Measurements from ENCODE around the gene PHLDA3. TPM values are rescaled to one million over a fixed set of nuclear protein-coding genes. Genes with fewer than 3 reads are reported as not detected.

Gene PHLDA3
- total and polyA plus RNA-seq, 11 donors = 15.2 to 48.1 (median 28.5) TPM

DNA sequence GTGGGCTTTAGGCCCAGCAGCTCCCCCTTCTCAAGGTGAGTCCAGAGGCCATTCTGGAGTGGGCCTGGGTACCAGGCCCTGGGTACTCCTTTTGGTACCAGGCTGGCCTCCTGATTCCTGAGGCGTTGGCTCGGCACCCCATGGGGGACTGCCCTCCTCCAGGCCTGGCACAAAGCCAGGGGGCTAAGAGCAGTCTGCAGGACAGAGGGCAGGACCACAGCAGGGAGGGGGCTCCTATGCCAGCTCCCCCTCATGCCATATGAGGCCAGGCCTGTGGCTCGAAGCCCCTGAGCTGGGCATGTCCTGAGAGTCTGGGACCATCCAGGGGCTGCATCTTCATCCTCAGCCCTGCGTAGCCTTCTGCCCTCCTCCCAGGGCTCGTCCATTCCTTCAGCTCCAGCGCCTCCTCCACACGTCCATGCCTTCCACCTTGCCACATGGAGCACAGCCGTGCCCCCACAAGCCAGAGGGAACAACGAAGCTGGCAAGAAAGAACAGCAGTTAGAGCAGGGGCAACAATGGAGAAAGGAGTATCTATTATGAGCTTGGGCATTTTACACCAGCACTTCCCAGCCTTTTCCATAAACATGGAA is 3.2 kb downstream of the PHLDA3 start:
- H3K4me3 ChIP-seq = peak overlapping the region in 6 of 12 donors; percentile 71 to 97 (median 94)
- H3K36me3 ChIP-seq = peaks cover 0 to 22% (median 18%) of the 10 kb centered on the region in 9 donors
- 83 to 95% (median 91%) methylated on average over 7 to 9 of the region's 9 CpGs for WGBS, 4 donors
- H3K9me3 ChIP-seq = no peaks in the 10 kb centered on the region
- H3K4me1 ChIP-seq = peaks cover 0 to 66% (median 33%) of the 10 kb centered on the region in 12 donors
- H3K27ac ChIP-seq = peak overlapping the region in 7 of 12 donors; percentile 18 to 98 (median 87)
- DNase-seq (no peak), ATAC-seq (no peak)
- no peak for TF ChIP-seq POLR2A (IDR thresholded peaks at IDR 0.05)
- TF ChIP-seq, protein P1, sequence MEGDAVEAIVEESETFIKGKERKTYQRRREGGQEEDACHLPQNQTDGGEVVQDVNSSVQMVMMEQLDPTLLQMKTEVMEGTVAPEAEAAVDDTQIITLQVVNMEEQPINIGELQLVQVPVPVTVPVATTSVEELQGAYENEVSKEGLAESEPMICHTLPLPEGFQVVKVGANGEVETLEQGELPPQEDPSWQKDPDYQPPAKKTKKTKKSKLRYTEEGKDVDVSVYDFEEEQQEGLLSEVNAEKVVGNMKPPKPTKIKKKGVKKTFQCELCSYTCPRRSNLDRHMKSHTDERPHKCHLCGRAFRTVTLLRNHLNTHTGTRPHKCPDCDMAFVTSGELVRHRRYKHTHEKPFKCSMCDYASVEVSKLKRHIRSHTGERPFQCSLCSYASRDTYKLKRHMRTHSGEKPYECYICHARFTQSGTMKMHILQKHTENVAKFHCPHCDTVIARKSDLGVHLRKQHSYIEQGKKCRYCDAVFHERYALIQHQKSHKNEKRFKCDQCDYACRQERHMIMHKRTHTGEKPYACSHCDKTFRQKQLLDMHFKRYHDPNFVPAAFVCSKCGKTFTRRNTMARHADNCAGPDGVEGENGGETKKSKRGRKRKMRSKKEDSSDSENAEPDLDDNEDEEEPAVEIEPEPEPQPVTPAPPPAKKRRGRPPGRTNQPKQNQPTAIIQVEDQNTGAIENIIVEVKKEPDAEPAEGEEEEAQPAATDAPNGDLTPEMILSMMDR (IDR thresholded peaks at IDR 0.05) = no peak
- intact Hi-C loops (cut with DNase I) = no loop called here
- peaks cover 0 to 18% (median 0%) of the 10 kb centered on the region in 9 donors for H3K27me3 ChIP-seq

DNA sequence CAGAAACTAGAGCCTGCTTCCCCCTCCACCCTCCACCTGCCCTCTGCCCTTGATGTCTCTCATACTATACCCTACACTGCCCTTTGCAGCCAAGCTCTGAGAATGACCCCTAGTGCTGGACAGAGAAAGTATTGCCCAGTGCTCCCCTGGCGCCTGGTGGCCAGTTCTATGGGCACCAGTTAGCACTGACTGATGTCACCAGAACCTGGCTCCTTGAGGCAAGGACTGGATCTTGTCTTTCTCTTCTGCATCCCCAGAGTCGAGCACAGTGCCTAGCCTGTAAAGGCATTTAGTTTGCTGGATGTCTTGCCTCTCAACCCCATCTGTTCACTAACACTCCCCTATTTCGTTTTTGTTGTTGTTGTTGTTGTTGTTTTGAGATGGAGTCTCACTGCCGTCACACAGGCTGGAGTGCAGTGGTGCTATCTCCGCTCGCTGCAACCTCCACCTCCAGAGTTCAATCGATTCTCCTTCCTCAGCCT is 5.9 kb downstream of the PHLDA3 start:
- peak in 3 of 4 donors; percentile 7 to 31 (median 8) for ATAC-seq
- intact Hi-C loops (cut with DNase I) = no loop called here
- Histone ChIP-seq H3K9me3 (no peaks in the 10 kb centered on the region), H3K27me3 (peaks cover 0 to under 1% (median 0%) of the 10 kb centered on the region in 9 donors), H3K27ac (peak overlapping the region in 8 of 12 donors; percentile 39 to 98 (median 69)), H3K36me3 (peaks cover 0 to 22% (median 18%) of the 10 kb centered on the region in 9 donors), H3K4me3 (no peak overlapping the region), H3K4me1 (peaks cover 0 to 53% (median 27%) of the 10 kb centered on the region in 12 donors)
- no peak for DNase-seq
- no peak for TF ChIP-seq POLR2A (IDR thresholded peaks at IDR 0.05)
- TF ChIP-seq, protein P1 (IDR thresholded peaks at IDR 0.05) = peak in 6 of 12 donors; percentile 13 to 46 (median 26)
- 81 to 89% (median 87%) methylated on average over 7 of the region's 7 CpGs for WGBS, 4 donors

GRCh38 chr1:201461645-201462441 is 7.1 kb downstream of the PHLDA3 start:
- TF ChIP-seq, protein P1 (IDR thresholded peaks at IDR 0.05) = no peak
- no peak for TF ChIP-seq POLR2A (IDR thresholded peaks at IDR 0.05)
- DNase-seq = peak; percentile 67 to 87 (median 79)
- 80 to 82% (median 80%) methylated on average over 11 to 13 of the region's 13 CpGs for WGBS, 4 donors
- Histone ChIP-seq H3K9me3 (no peaks in the 10 kb centered on the region), H3K27me3 (no peaks in the 10 kb centered on the region), H3K27ac (peak overlapping the region in 10 of 12 donors; percentile 36 to 98 (median 68)), H3K4me3 (no peak overlapping the region), H3K36me3 (peaks cover 0 to 22% (median 18%) of the 10 kb centered on the region in 9 donors), H3K4me1 (peaks cover 0 to 55% (median 31%) of the 10 kb centered on the region in 12 donors)
- intact Hi-C loops (cut with DNase I) = no loop called here
- ATAC-seq = peak; percentile 54 to 82 (median 78)
